Esophagus squamous epithelium (tissue), 5 donors: ENCODE data around the gene IL12B. TPM values are rescaled to one million over a fixed set of nuclear protein-coding genes. Genes with fewer than 3 reads are reported as not detected.

Source experiments
- DNase-seq: peaks from one replicate; lab custom pipeline; 2025; lab: John Stamatoyannopoulos, UW
- H3K27ac ChIP-seq, 4 donors: fragments of 200-600 bp; sonication (generic); one replicate each; pipeline ENCODE4 v1.5.1; 2016 to 2019; ENCODE audit warnings: mild to moderate bottlenecking in 1 of 4
- H3K27me3 ChIP-seq, 4 donors: fragments of 200-600 bp; sonication (generic); 1 replicate in 3 of 4; 2 replicates in 1 of 4; pipeline versions ENCODE4 v1.5.1 to v1.6.0; 2017 to 2021; ENCODE audit warnings: antibody characterized with exemption in 1 of 4
- H3K36me3 ChIP-seq, 3 donors: fragments of 200-600 bp; sonication (generic); one replicate each; pipeline ENCODE4 v1.5.1; 2016 to 2019
- H3K4me1 ChIP-seq, 3 donors: fragments of 200-600 bp; sonication (generic); one replicate each; pipeline ENCODE4 v1.5.1; 2017 to 2019
- H3K4me3 ChIP-seq, 4 donors: fragments of 200-600 bp; sonication (generic); 1 replicate in 3 of 4; 2 replicates in 1 of 4; pipeline ENCODE4 v1.5.1; 2016 to 2019; ENCODE audit warnings: mild to moderate bottlenecking in 2 of 4, moderate library complexity in 1 of 4
- H3K9me3 ChIP-seq, 3 donors: fragments of 200-600 bp; sonication (generic); one replicate each; pipeline ENCODE4 v1.5.1; 2016 to 2019
- CTCF ChIP-seq, 6 experiments: fragments of 450-650 bp in 4 of 6; fragments of 200-600 bp in 2 of 6; sonication (generic) in 2 of 6; IDR thresholded peaks; one replicate each; pipeline ENCODE4 v1.5.1; 2016 to 2019; ENCODE audit warnings: antibody characterized with exemption in 6 of 6, mild to moderate bottlenecking in 4 of 6, moderate library complexity in 4 of 6
- POLR2A ChIP-seq, 4 donors: fragments of 450-650 bp; IDR thresholded peaks; one replicate each; pipeline ENCODE4 v1.6.1; 2017; ENCODE audit warnings: antibody characterized with exemption in 4 of 4, mild to moderate bottlenecking in 4 of 4, moderate library complexity in 3 of 4
- WGBS, 2 donors: methylation state at CpG; one replicate each; pipeline ENCODE4 v1.1.5; 2018; 5-methylcytosine and 5-hydroxymethylcytosine counted together
- intact Hi-C: fragments of 100-400 bp; cut with DNase I; formaldehyde crosslinking; loops from one replicate; pipeline ENCODE4 v1.15.0; 2022
- total RNA-seq, 4 donors: library from RNA; depleted of rRNA; stranded (reverse); fragments of >200 nt; gene quantifications; one replicate each; pipeline ENCODE4 v1.1.0, GENCODE V29; 2016
- donor health status: DM: yes; HTN: yes; CAD: no.

IL12B gene
- total RNA-seq, 4 donors from 2014 or later = not detected

- TF ChIP-seq POLR2A (IDR thresholded peaks at IDR 0.05) = no peak
- no peak for TF ChIP-seq CTCF (IDR thresholded peaks at IDR 0.05)
- H3K27ac ChIP-seq = no peak overlapping the region
- WGBS, 2 donors = 84 to 89% methylated on average over 4 to 5 of the region's 5 CpGs
Observed at GRCh38 chr5:159294921-159295320, 35.4 kb downstream of the IL12B start.

GRCh38 chr5:159290741-159291140 is 39.5 kb downstream of the IL12B start:
- TF ChIP-seq POLR2A (IDR thresholded peaks at IDR 0.05) = no peak
- TF ChIP-seq CTCF (IDR thresholded peaks at IDR 0.05) = no peak
- Histone ChIP-seq H3K4me3 (no peak overlapping the region), H3K27ac (no peak overlapping the region), H3K9me3 (no peaks in the 10 kb centered on the region), H3K4me1 (no peaks in the 10 kb centered on the region), H3K27me3 (no peaks in the 10 kb centered on the region), H3K36me3 (peaks cover 0 to 5% (median 0%) of the 10 kb centered on the region in 3 donors)
- WGBS, 2 donors = 68 to 71% methylated on average over 4 of the region's 4 CpGs
- DNase-seq = no peak
- intact Hi-C loops = no loop called here

More at GRCh38 chr5:159294921-159295320, 35.4 kb downstream of the IL12B start:
- Histone ChIP-seq H3K27me3 (no peaks in the 10 kb centered on the region), H3K4me3 (no peak overlapping the region), H3K9me3 (peaks cover 0 to 17% (median 0%) of the 10 kb centered on the region in 3 donors), H3K36me3 (no peaks in the 10 kb centered on the region), H3K4me1 (no peaks in the 10 kb centered on the region)
- intact Hi-C loops = no loop called here
- DNase-seq = no peak

- DNase-seq = no peak
- WGBS, 2 donors = 47 to 51% methylated on average over 8 of the region's 8 CpGs
- intact Hi-C loops = no loop called here
Observed at GRCh38 chr5:159286420-159287035, 43.8 kb downstream of the IL12B start.

GRCh38 chr5:159274676-159275075 is 55.6 kb downstream of the IL12B start:
- Histone ChIP-seq H3K9me3 (no peaks in the 10 kb centered on the region), H3K27ac (peak overlapping the region in 2 of 4 donors; percentile 44 to 60), H3K36me3 (peaks cover 0 to 81% (median 8%) of the 10 kb centered on the region in 3 donors), H3K27me3 (no peaks in the 10 kb centered on the region), H3K4me3 (no peak overlapping the region), H3K4me1 (peaks cover 0 to 17% (median 0%) of the 10 kb centered on the region in 3 donors)
- TF ChIP-seq CTCF (IDR thresholded peaks at IDR 0.05) (no peak), POLR2A (IDR thresholded peaks at IDR 0.05) (no peak)
- no peak for DNase-seq
- intact Hi-C loops = no loop called here

More at GRCh38 chr5:159286420-159287035, 43.8 kb downstream of the IL12B start:
- Histone ChIP-seq H3K4me3 (no peak overlapping the region), H3K27ac (no peak overlapping the region), H3K4me1 (no peaks in the 10 kb centered on the region), H3K36me3 (peaks cover 0 to 39% (median 0%) of the 10 kb centered on the region in 3 donors), H3K9me3 (no peaks in the 10 kb centered on the region), H3K27me3 (no peaks in the 10 kb centered on the region)
- no peak for TF ChIP-seq POLR2A (IDR thresholded peaks at IDR 0.05)
- peak in 5 of 6 experiments; percentile 22 to 62 (median 38) for TF ChIP-seq CTCF (IDR thresholded peaks at IDR 0.05)

GRCh38 chr5:159273923-159274322 is 56.4 kb downstream of the IL12B start:
- intact Hi-C loops = no loop called here
- H3K9me3 ChIP-seq = no peaks in the 10 kb centered on the region
- no peaks in the 10 kb centered on the region for H3K27me3 ChIP-seq
- peaks cover 0 to 81% (median 8%) of the 10 kb centered on the region in 3 donors for H3K36me3 ChIP-seq
- peak overlapping the region in 2 of 4 donors; percentile 44 to 60 for H3K27ac ChIP-seq
- no peak overlapping the region for H3K4me3 ChIP-seq
- no peak for TF ChIP-seq CTCF (IDR thresholded peaks at IDR 0.05)
- TF ChIP-seq POLR2A (IDR thresholded peaks at IDR 0.05) = no peak
- DNase-seq = no peak
- H3K4me1 ChIP-seq = peaks cover 0 to 17% (median 0%) of the 10 kb centered on the region in 3 donors
